CD4-positive, alpha-beta T cell treated with Interleukin-12 subunit alpha and Interleukin-12 subunit beta, for 1 hour (primary cell): ENCODE results near the gene MSANTD2.

Source experiments
- DNase-seq: peaks from one replicate; pipeline ENCODE4 v3.0.0-alpha.2; 2020

Gene MSANTD2

DNA sequence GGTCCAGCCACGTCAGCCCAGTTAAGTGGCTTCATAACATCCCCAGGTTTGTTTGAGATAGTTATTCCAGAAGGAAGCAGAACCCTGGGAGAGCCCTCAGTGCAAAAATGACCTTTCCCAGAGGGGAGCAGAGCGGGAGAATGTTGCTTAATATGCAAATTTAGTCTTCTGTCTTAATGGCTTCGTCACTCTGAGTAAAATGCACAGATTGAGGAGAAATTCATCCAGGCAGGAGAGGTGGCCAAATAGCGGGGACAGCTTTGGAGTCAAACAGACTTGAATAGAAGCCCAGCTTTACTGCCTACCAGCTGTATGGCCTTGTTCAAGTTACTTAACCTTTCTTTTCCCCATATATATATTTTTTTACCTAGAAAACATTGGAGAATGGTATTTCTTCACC lies 72.7 kb downstream of the MSANTD2 start:
- no peak for DNase-seq

DNA sequence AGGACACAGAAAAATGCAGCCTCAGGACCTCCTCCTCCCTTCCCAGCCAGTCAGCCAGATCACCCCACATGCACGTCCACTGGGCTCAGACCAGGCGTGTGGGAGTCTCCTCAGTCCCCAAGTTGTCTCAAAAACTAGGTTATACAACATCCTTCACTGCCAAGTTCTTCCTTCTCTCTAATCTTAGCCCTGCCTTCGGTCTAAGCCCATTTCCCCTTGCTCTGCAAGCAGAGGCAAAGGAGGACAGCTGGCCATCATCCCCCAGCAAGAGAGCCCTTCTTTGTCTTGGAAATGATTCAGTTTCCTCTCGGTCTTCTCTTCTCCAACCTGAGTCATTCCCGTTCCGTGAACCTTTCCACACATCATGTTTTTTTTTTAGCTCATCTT lies 74.5 kb downstream of the MSANTD2 start:
- no peak for DNase-seq

DNA sequence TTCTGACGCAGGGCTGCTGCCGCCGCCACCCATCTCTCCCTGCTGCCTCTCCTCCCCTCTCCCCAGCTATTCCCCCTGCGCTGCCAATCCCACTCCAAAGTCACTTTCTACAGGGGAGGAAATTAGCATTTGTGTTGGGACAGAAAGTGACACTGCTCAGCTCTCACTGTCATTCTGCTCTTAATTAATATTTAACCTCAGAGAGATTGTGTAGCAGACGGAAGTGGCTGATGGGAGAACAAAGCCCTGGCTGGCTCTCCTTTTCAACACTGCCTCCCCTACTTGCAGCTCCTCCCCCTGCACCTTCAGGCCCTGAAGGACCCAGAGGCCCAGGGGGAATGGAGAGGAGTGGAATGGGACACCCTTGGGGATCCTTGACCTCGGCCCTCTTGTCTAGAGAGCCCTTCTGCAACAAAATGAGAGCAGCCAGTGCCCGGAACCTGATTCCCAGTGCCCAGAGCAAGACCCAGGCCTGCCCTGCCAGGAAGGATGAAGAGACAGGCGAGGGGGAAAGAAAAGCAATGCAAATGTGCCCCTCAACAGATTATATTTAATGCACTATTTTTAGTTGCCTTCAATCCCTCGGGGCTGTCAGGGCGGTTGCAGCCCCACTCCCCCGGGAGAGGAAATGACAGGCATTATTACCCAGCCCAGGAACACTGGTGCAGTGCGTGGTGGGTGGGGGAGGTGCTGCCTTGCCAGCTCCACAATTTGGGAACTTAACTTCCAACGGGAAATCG lies 75.1 kb downstream of the MSANTD2 start:
- no peak for DNase-seq

DNA sequence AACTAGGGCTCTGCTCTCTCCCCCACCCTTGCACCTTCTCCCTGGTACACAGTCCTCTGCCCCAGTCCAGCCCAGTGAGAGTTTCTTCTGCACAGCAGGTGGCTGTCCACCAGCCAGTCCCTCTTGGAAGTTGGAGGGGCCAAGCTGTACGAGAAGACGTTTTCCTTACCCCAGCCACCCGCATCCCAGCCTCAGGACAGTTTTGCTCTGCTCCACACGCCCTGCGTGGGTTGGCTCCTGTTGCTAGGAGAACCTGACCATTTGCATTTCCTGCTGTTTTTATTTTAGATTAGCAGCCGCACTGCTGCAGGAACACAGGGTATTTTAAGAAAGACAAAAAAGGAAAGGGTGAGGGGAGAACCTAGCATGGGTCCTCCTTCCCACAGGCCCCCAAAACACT lies 78.0 kb downstream of the MSANTD2 start:
- no peak for DNase-seq

DNA sequence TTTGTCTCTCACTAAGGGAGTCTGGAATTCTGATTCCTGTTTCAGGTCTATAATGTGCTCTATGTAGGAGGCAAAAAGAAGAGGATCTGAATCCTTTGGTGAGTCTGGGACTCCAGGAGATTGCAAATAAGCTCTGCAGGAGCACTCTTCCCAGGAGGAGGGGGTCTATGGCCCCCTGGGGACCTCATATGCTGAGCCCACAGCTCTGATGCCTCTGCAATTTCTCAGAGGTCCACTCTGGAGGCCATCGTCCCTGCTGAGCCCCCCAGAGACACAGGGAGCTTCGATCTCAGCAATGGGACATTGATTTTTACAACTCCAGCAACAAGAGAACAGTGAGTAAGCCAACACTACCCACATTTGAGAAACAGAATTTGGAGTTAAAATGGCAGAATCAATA lies 80.7 kb downstream of the MSANTD2 start:
- no peak for DNase-seq

DNA sequence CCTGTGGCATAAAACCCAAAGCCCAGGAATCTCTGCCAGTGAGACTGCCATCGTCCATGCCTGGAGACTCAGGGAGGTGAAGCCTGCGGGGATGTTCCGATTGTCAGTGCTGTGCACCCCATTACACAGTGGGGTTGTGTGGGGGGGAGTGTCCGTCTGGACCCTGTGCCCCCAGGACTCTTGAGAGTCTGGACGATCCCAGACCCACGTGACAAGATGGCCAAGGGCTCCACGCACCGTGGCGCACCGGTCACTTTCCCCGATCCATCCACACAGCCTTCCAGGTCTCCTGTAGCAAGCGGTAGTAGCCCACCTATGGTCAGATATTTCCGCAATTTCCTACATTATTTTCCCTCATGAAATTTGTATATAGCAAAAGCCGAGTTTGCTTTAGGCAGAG lies 81.4 kb downstream of the MSANTD2 start:
- DNase-seq, result no peak

DNA sequence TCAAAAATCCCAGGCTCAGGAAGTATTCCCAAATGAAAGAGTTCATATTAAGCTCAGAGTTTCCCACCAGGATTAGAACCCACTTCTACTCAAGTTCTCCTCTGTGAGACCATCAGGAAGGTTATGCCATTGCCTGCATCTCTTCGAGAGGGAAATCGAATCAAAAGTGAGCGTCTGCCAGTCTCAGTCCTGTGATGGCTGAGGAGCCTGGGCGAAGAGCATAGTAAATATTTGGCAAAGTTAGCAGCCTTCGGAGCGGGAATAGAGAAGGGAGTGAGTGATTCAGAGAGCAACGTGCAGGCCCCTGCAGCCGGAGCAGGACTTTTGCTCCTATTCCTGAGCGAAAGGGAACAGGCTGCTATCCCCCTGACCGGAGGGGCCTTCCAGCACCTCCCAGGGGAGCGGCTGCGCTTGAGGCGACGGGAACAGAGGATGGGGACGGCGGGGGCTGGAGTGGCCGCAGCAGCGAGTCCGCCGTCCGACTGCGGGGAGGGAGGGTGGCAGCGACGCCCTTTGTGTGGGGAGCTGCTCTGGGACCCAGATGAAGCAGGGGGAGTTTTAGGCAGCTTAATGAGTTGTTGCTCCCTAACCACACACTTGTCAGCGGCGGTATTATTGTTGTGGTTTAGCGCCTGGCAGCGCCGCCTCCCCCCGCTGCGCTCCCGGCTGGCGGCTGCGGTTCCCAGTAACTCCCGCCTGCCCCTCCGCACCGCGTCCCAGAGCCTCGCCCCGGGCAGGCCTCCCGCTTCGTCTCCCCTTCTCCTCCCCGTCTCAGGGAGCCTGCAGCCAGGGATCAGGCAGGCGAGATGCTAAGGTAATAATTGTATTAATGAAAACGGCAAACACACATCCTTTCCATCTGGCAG lies 82.2 kb downstream of the MSANTD2 start:
- DNase-seq, result peak; percentile 37

DNA sequence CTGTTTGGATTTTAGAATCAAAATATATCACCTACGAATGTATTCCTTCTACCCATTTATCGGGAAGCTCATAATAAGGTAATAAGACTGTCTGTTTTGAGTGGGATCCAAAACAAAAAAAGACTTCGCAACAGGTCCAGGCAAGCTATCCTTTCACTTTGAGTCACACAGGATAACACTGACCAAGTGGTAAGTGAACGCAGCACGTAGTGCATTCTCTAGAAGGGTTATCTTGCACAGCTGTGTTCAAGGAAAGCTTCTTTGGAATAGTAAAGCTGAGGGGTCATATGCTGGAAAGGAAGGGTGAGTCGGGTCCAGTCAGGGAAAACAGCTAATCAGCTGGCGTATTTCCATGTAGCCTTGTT lies 82.8 kb downstream of the MSANTD2 start:
- DNase-seq, result no peak

DNA sequence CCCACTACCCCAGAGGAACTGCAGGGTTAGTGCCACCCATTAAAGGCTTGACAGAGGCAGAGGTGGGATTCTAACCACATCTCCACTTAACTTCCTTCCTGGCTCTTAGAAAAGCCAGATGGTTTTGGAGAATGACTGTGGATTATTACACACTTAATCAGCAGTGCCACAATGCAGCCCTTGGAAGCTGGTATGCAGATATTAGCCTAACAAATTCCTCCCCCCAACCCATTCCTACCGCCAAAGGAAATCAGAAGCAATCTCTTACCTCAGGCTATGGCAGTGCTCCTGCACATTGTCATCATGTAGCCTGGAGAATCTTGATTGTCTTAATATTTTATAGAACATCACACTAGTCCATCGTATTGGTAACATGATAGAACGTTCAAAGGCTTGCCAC lies 83.6 kb downstream of the MSANTD2 start:
- DNase-seq, result no peak
